HG02759 (cell line): ENCODE results near the gene CMIP.

Source experiments
- ATAC-seq: cut with Tn5 transposase; IDR thresholded peaks from one replicate; pipeline ENCODE4 v1.9.1; 2021; ENCODE audit warnings: mild to moderate bottlenecking, moderate library complexity; ENCODE audit not compliant: unreplicated experiment

The CMIP gene

GRCh38 chr16:81755915-81756614 is 311.5 kb downstream of the CMIP start:
- no peak for ATAC-seq

GRCh38 chr16:81756615-81757356 is 312.2 kb downstream of the CMIP start:
- no peak for ATAC-seq

- ATAC-seq, result no peak
Observed at GRCh38 chr16:81758376-81758775, 313.8 kb downstream of the CMIP start.
